GM23338 (cell line): Measurements from ENCODE around the gene FBXL20. TPM values are rescaled to one million over a fixed set of nuclear protein-coding genes. Genes with fewer than 3 reads are reported as not detected.

Experiments used
- ATAC-seq: fragments of 200-7000 bp; cut with Tn5 transposase; 3 replicates; pipeline ENCODE4 v1.9.1; 2020
- DNase-seq: peaks from one replicate; pipeline ENCODE4 v3.0.0-alpha.2; 2015; ENCODE audit warnings: low spot score
- H2AFZ ChIP-seq: fragments of 200-600 bp; sonication (generic); 2 replicates; pipeline ENCODE4 v1.8.0; 2016; ENCODE audit warnings: antibody characterized with exemption, mild to moderate bottlenecking, moderate library complexity
- H3F3A ChIP-seq: fragments of 200-600 bp; sonication (generic); replicated peaks from 2 replicates; pipeline ENCODE4 v1.8.0; 2017; ENCODE audit warnings: antibody characterized with exemption, mixed run types, low read depth
- H3K27ac ChIP-seq: fragments of 200-600 bp; sonication (generic); 2 replicates; pipeline ENCODE4 v1.6.1; 2016; ENCODE audit warnings: low read depth
- H3K27me3 ChIP-seq: fragments of 200-600 bp; sonication (generic); 2 replicates; pipeline ENCODE4 v1.8.0; 2016; ENCODE audit warnings: mild to moderate bottlenecking, mixed run types, moderate library complexity; ENCODE audit not compliant: insufficient read depth
- H3K36me3 ChIP-seq: fragments of 200-600 bp; sonication (generic); 2 replicates; pipeline ENCODE4 v1.8.0; 2016; ENCODE audit warnings: mild to moderate bottlenecking; ENCODE audit not compliant: insufficient read depth
- H3K4me1 ChIP-seq: fragments of 200-600 bp; sonication (generic); 2 replicates; pipeline ENCODE4 v1.8.0; 2016; ENCODE audit warnings: mild to moderate bottlenecking, moderate library complexity; ENCODE audit not compliant: insufficient read depth
- H3K4me2 ChIP-seq: fragments of 200-600 bp; sonication (generic); 2 replicates; pipeline ENCODE4 v1.7.1; 2017; ENCODE audit warnings: mixed run types
- H3K4me3 ChIP-seq: fragments of 200-600 bp; sonication (generic); 2 replicates; pipeline ENCODE4 v1.6.1; 2016; ENCODE audit warnings: mixed run types
- H3K79me2 ChIP-seq: fragments of 200-600 bp; sonication (generic); replicated peaks from 2 replicates; pipeline ENCODE4 v1.8.0; 2017; ENCODE audit warnings: mild to moderate bottlenecking; ENCODE audit not compliant: insufficient read depth
- H3K9me2 ChIP-seq: fragments of 200-600 bp; sonication (generic); 2 replicates; pipeline ENCODE4 v1.8.0; 2017; ENCODE audit not compliant: insufficient read depth
- H4K20me1 ChIP-seq: fragments of 200-600 bp; sonication (generic); replicated peaks from 2 replicates; pipeline ENCODE4 v1.8.0; 2017; ENCODE audit warnings: mild to moderate bottlenecking; ENCODE audit not compliant: insufficient read depth
- H3K27ac Mint-ChIP-seq: 2 replicates; pipeline ENCODE4 v1.8.0; 2020; ENCODE audit warnings: inconsistent platforms, mild to moderate bottlenecking, moderate library complexity, mixed read lengths
- H3K27me3 Mint-ChIP-seq: 3 replicates; pipeline ENCODE4 v1.8.0; 2022; ENCODE audit warnings: low read depth, mild to moderate bottlenecking, moderate library complexity, mixed read lengths, inconsistent platforms; ENCODE audit not compliant: insufficient read depth, poor library complexity
- H3K36me3 Mint-ChIP-seq: 3 replicates; pipeline ENCODE4 v1.8.0; 2021; ENCODE audit warnings: low read depth, mild to moderate bottlenecking, inconsistent platforms, moderate library complexity, mixed read lengths
- H3K4me1 Mint-ChIP-seq: 3 replicates; pipeline ENCODE4 v1.8.0; 2020; ENCODE audit warnings: mild to moderate bottlenecking, inconsistent platforms, mixed read lengths
- H3K4me3 Mint-ChIP-seq: 3 replicates; pipeline ENCODE4 v1.8.0; 2021; ENCODE audit warnings: moderate library complexity, mild to moderate bottlenecking, inconsistent platforms, mixed read lengths
- H3K9me3 Mint-ChIP-seq: 3 replicates; pipeline ENCODE4 v1.8.0; 2020; ENCODE audit warnings: moderate library complexity, mild to moderate bottlenecking, inconsistent platforms, mixed read lengths
- CREB1 ChIP-seq: fragments of 250-450 bp; sonication (Bioruptor Pico); IDR thresholded peaks from 2 replicates; pipeline ENCODE4 v1.5.0; 2020; ENCODE audit warnings: low read depth, mild to moderate bottlenecking, moderate library complexity
- EZH2 ChIP-seq: fragments of 200-600 bp; sonication (generic); IDR thresholded peaks from one replicate; pipeline ENCODE4 v1.8.0; 2017; ENCODE audit warnings: antibody characterized with exemption, mild to moderate bottlenecking, low read depth; ENCODE audit not compliant: unreplicated experiment
- EZH2phosphoT487 ChIP-seq: fragments of 200-600 bp; sonication (generic); IDR thresholded peaks from one replicate; pipeline ENCODE4 v1.8.1; 2018; ENCODE audit warnings: antibody characterized with exemption; ENCODE audit not compliant: unreplicated experiment
- JUNB ChIP-seq: IDR thresholded peaks from one replicate; pipeline ENCODE4 v1.6.1; 2016; ENCODE audit warnings: antibody characterized with exemption; ENCODE audit not compliant: unreplicated experiment
- NANOG ChIP-seq: IDR thresholded peaks from 2 replicates; pipeline ENCODE4 v1.6.1; 2016; ENCODE audit warnings: antibody characterized with exemption, borderline replicate concordance
- POLR2AphosphoS5 ChIP-seq: IDR thresholded peaks from 2 replicates; pipeline ENCODE4 v1.6.1; 2016; ENCODE audit warnings: antibody characterized with exemption, low read depth
- STAT1 ChIP-seq: IDR thresholded peaks from one replicate; pipeline ENCODE4 v1.6.1; 2016; ENCODE audit warnings: antibody characterized with exemption; ENCODE audit not compliant: unreplicated experiment
- ZNF114 ChIP-seq: fragments of 250-450 bp; sonication (Bioruptor Pico); IDR thresholded peaks from 2 replicates; pipeline ENCODE4 v1.5.0; 2020; ENCODE audit warnings: mild to moderate bottlenecking, moderate library complexity
- ZNF331 ChIP-seq: fragments of 250-450 bp; sonication (Bioruptor Pico); IDR thresholded peaks from 2 replicates; pipeline ENCODE4 v1.5.0; 2020; ENCODE audit warnings: low read depth, mild to moderate bottlenecking, moderate library complexity
- polyA plus RNA-seq: library from polyadenylated mRNA; unstranded; fragments of >200 nt; fragmentation: Nextera tagmentation; extraction: Ambion mirVana; gene quantifications from 2 replicates; pipeline ENCODE4 v1.2.1, GENCODE V29; 2016
- total RNA-seq: library from RNA; depleted of rRNA; stranded (reverse); fragments of >200 nt; shearing (Covaris generic); gene quantifications from 2 replicates; pipeline ENCODE4 v1.2.3, GENCODE V29; 2014
- TF ChIP-seq, protein P1 (sequence below), 2 experiments: fragments of 200-600 bp in 1 of 2; sonication (generic) in 1 of 2; conservative IDR thresholded peaks; 2 replicates each; pipeline versions ENCODE4 v1.5.1 to v1.6.1; 2016 to 2017; ENCODE audit warnings: antibody characterized with exemption in 2 of 2, low read depth in 2 of 2, mild to moderate bottlenecking in 2 of 2, moderate library complexity in 1 of 2
- TF ChIP-seq, protein P2 (sequence below): IDR thresholded peaks from one replicate; pipeline ENCODE4 v1.6.1; 2018; ENCODE audit warnings: antibody characterized with exemption; ENCODE audit not compliant: unreplicated experiment
- TF ChIP-seq, protein P3 (sequence below): fragments of 250-450 bp; sonication (Bioruptor Pico); IDR thresholded peaks from 2 replicates; pipeline ENCODE4 v1.5.0; 2020; ENCODE audit warnings: mild to moderate bottlenecking, moderate library complexity
- TF ChIP-seq, protein P4 (sequence below): IDR thresholded peaks from 2 replicates; pipeline ENCODE4 v1.6.1; 2016; ENCODE audit warnings: antibody characterized with exemption

The FBXL20 gene
- total and polyA plus RNA-seq, 2 experiments from 2014 or later, result 2.9 to 6.9 TPM

DNA sequence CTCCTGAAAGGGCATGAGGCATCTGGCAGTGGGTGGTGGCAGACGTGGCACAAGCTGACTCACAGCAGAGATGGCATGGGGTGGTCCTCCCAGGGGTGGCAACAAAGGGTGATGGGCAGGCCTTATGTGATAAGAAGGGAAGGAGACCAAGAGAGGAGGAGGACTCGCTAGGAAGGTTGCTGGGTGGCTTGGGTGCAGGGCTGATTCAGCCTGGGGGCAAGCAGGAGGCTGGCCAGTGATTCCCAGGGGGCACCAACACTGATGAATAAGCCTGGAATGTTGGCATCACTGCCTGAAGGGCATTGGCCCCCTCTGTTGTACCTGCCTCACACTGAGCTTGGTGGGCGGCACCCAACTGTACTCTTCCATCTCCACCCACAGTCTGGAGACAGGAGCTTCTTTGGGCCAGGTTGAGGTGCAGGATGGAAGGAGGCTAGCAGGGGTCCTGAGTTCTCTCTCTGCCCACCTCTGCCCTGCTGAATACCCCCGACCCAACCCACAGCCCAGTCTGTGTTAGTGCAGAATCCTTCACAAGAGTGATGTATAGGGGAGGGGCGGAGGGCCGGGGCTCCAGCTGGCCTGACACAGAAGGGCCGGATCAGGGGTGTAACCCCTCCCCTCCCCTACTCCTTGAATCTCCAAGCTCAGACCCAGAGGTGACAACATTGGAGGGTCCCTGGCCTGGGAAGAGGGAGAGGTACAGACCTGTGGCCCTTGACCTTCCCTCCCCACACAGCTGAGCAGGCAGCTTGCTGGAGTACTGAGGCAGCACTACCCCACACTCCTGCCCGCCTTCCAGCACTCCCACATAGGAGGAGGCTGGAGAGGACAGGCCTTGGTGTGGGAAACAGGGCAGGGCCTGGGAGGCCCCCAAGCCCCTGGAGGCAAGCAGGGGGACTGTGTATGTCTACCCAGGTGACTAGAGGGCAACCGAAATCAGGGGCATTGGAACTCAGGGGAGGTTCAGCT, 178.3 kb downstream of the FBXL20 start:
- DNase-seq, result no peak
- peaks cover 47% of the 10 kb centered on the region for H3K27me3 ChIP-seq

More for the DNA sequence above, 178.3 kb downstream of the FBXL20 start:
- H3K27me3 Mint-ChIP-seq, result peaks cover 49% of the 10 kb centered on the region
- Histone ChIP-seq H2AFZ (no peak overlapping the region), H3K4me3 (peak overlapping the region; percentile 81; the same call in 1 of the 2 replicates), H3F3A (0 out of 2 replicates have a peak, but pooled peaks cover 8% of the 10 kb centered on the region), H3K27ac (no peak overlapping the region), H3K4me2 (peak overlapping the region; percentile 94), H3K4me1 (peaks cover 10% of the 10 kb centered on the region), H3K36me3 (no peaks in the 10 kb centered on the region), H3K9me2 (no peaks in the 10 kb centered on the region), H4K20me1 (no peaks in the 10 kb centered on the region), H3K79me2 (no peaks in the 10 kb centered on the region)
- peak overlapping the region; percentile 82 for H3K4me3 Mint-ChIP-seq
- H3K27ac Mint-ChIP-seq, result no peak overlapping the region
- peaks cover 20% of the 10 kb centered on the region for H3K4me1 Mint-ChIP-seq
- H3K9me3 Mint-ChIP-seq, result no peaks in the 10 kb centered on the region; the same call in 2 of the 3 replicates
- ATAC-seq, result peak; percentile 2; the same call in 1 of the 3 replicates
- no peaks in the 10 kb centered on the region; the same call in 2 of the 3 replicates for H3K36me3 Mint-ChIP-seq
- TF ChIP-seq EZH2, result no peak
- no peak for TF ChIP-seq ZNF114 (CRISPR knock-in tag)
- no peak for TF ChIP-seq NANOG
- TF ChIP-seq, protein P1, sequence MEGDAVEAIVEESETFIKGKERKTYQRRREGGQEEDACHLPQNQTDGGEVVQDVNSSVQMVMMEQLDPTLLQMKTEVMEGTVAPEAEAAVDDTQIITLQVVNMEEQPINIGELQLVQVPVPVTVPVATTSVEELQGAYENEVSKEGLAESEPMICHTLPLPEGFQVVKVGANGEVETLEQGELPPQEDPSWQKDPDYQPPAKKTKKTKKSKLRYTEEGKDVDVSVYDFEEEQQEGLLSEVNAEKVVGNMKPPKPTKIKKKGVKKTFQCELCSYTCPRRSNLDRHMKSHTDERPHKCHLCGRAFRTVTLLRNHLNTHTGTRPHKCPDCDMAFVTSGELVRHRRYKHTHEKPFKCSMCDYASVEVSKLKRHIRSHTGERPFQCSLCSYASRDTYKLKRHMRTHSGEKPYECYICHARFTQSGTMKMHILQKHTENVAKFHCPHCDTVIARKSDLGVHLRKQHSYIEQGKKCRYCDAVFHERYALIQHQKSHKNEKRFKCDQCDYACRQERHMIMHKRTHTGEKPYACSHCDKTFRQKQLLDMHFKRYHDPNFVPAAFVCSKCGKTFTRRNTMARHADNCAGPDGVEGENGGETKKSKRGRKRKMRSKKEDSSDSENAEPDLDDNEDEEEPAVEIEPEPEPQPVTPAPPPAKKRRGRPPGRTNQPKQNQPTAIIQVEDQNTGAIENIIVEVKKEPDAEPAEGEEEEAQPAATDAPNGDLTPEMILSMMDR (conservative IDR thresholded peaks at IDR 0.05; ENCODE audit: low read depth in 2 of 2), result no peak
- TF ChIP-seq ZNF331, result no peak
- TF ChIP-seq, protein P2, sequence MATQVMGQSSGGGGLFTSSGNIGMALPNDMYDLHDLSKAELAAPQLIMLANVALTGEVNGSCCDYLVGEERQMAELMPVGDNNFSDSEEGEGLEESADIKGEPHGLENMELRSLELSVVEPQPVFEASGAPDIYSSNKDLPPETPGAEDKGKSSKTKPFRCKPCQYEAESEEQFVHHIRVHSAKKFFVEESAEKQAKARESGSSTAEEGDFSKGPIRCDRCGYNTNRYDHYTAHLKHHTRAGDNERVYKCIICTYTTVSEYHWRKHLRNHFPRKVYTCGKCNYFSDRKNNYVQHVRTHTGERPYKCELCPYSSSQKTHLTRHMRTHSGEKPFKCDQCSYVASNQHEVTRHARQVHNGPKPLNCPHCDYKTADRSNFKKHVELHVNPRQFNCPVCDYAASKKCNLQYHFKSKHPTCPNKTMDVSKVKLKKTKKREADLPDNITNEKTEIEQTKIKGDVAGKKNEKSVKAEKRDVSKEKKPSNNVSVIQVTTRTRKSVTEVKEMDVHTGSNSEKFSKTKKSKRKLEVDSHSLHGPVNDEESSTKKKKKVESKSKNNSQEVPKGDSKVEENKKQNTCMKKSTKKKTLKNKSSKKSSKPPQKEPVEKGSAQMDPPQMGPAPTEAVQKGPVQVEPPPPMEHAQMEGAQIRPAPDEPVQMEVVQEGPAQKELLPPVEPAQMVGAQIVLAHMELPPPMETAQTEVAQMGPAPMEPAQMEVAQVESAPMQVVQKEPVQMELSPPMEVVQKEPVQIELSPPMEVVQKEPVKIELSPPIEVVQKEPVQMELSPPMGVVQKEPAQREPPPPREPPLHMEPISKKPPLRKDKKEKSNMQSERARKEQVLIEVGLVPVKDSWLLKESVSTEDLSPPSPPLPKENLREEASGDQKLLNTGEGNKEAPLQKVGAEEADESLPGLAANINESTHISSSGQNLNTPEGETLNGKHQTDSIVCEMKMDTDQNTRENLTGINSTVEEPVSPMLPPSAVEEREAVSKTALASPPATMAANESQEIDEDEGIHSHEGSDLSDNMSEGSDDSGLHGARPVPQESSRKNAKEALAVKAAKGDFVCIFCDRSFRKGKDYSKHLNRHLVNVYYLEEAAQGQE, result no peak
- TF ChIP-seq EZH2phosphoT487, result no peak
- TF ChIP-seq, protein P3, sequence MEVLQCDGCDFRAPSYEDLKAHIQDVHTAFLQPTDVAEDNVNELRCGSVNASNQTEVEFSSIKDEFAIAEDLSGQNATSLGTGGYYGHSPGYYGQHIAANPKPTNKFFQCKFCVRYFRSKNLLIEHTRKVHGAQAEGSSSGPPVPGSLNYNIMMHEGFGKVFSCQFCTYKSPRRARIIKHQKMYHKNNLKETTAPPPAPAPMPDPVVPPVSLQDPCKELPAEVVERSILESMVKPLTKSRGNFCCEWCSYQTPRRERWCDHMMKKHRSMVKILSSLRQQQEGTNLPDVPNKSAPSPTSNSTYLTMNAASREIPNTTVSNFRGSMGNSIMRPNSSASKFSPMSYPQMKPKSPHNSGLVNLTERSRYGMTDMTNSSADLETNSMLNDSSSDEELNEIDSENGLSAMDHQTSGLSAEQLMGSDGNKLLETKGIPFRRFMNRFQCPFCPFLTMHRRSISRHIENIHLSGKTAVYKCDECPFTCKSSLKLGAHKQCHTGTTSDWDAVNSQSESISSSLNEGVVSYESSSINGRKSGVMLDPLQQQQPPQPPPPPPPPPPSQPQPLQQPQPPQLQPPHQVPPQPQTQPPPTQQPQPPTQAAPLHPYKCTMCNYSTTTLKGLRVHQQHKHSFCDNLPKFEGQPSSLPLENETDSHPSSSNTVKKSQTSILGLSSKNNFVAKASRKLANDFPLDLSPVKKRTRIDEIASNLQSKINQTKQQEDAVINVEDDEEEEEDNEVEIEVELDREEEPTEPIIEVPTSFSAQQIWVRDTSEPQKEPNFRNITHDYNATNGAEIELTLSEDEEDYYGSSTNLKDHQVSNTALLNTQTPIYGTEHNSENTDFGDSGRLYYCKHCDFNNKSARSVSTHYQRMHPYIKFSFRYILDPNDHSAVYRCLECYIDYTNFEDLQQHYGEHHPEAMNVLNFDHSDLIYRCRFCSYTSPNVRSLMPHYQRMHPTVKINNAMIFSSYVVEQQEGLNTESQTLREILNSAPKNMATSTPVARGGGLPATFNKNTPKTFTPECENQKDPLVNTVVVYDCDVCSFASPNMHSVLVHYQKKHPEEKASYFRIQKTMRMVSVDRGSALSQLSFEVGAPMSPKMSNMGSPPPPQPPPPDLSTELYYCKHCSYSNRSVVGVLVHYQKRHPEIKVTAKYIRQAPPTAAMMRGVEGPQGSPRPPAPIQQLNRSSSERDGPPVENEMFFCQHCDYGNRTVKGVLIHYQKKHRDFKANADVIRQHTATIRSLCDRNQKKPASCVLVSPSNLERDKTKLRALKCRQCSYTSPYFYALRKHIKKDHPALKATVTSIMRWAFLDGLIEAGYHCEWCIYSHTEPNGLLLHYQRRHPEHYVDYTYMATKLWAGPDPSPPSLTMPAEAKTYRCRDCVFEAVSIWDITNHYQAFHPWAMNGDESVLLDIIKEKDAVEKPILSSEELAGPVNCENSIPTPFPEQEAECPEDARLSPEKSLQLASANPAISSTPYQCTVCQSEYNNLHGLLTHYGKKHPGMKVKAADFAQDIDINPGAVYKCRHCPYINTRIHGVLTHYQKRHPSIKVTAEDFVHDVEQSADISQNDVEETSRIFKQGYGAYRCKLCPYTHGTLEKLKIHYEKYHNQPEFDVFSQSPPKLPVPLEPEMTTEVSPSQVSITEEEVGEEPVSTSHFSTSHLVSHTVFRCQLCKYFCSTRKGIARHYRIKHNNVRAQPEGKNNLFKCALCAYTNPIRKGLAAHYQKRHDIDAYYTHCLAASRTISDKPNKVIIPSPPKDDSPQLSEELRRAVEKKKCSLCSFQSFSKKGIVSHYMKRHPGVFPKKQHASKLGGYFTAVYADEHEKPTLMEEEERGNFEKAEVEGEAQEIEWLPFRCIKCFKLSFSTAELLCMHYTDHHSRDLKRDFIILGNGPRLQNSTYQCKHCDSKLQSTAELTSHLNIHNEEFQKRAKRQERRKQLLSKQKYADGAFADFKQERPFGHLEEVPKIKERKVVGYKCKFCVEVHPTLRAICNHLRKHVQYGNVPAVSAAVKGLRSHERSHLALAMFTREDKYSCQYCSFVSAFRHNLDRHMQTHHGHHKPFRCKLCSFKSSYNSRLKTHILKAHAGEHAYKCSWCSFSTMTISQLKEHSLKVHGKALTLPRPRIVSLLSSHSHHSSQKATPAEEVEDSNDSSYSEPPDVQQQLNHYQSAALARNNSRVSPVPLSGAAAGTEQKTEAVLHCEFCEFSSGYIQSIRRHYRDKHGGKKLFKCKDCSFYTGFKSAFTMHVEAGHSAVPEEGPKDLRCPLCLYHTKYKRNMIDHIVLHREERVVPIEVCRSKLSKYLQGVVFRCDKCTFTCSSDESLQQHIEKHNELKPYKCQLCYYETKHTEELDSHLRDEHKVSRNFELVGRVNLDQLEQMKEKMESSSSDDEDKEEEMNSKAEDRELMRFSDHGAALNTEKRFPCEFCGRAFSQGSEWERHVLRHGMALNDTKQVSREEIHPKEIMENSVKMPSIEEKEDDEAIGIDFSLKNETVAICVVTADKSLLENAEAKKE (CRISPR knock-in tag), result no peak
- no peak for TF ChIP-seq POLR2AphosphoS5
- TF ChIP-seq, protein P4, sequence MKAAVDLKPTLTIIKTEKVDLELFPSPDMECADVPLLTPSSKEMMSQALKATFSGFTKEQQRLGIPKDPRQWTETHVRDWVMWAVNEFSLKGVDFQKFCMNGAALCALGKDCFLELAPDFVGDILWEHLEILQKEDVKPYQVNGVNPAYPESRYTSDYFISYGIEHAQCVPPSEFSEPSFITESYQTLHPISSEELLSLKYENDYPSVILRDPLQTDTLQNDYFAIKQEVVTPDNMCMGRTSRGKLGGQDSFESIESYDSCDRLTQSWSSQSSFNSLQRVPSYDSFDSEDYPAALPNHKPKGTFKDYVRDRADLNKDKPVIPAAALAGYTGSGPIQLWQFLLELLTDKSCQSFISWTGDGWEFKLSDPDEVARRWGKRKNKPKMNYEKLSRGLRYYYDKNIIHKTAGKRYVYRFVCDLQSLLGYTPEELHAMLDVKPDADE, result no peak
- no peak for TF ChIP-seq STAT1
- no peak for TF ChIP-seq CREB1 (CRISPR knock-in tag)
- TF ChIP-seq JUNB, result no peak
